ENCODE measurements around the gene SPEM2.
A peak's percentile ranks its signal among the peaks of the same experiment; 100 is the strongest.

SPEM2 gene

DNA sequence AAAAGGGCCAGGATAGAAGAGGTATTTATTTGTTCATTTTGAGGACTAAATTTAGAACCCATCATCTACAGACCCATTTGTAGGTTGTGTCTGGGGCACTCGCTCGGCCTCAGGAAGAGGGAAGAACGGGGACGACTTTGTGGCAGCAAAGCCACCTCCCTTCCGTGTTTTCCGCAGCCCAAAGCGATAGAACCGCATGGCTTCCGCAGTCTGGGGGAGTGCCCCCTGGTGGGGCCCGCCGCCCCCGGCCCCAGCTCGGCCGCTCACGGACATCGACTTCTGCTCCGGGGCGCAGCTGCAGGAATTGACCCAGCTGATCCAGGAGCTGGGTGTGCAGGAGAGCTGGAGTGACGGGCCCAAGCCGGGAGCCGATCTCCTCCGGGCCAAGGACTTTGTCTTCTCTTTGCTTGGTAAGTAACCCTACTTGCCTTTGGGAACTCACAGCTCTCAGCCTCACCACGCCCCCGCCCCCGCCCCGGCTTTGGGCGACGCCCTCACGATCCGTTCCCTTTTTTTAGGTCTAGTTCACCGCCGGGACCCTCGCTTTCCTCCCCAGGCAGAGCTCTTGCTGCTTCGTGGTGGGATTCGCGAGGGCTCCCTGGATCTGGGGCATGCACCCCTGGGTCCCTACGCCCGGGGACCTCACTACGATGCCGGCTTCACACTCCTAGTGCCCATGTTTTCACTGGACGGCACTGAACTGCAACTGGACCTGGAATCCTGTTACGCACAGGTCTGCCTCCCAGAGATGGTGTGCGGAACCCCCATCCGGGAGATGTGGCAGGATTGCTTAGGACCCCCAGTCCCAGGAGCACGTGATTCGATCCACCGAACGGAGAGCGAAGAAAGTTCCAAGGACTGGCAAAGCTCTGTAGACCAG, 10.5 kb downstream of the SPEM2 start:
- peak; percentile 38 for TF ChIP-seq CTCF (IDR thresholded peaks at IDR 0.05; ENCODE audit: low read depth, low read length)
- Histone ChIP-seq H3K4me3 (ENCODE audit: low read depth, low read length) (peak overlapping the region; percentile 47), H3K27ac (peak overlapping the region; percentile 43), H3K27me3 (ENCODE audit: insufficient read depth, low read depth, severe bottlenecking) (peaks cover 12% of the 10 kb centered on the region), H3K36me3 (no peaks in the 10 kb centered on the region), H3K9me3 (ENCODE audit: severe bottlenecking) (no peaks in the 10 kb centered on the region)
- peak; percentile 49 for DNase-seq

- TF ChIP-seq CTCF (IDR thresholded peaks at IDR 0.05; ENCODE audit: low read depth, low read length): peak; percentile 83
- DNase-seq: peak; percentile 81
- no peaks in the 10 kb centered on the region for H3K9me3 ChIP-seq (ENCODE audit: severe bottlenecking)
- H3K27ac ChIP-seq: peak overlapping the region; percentile 43
- H3K36me3 ChIP-seq: no peaks in the 10 kb centered on the region
- H3K4me3 ChIP-seq (ENCODE audit: low read depth, low read length): peak overlapping the region; percentile 47
- peaks cover 12% of the 10 kb centered on the region for H3K27me3 ChIP-seq (ENCODE audit: insufficient read depth, low read depth, severe bottlenecking)
Measured at GRCh38 chr17:7436556-7437368, 11.3 kb downstream of the SPEM2 start.

DNA sequence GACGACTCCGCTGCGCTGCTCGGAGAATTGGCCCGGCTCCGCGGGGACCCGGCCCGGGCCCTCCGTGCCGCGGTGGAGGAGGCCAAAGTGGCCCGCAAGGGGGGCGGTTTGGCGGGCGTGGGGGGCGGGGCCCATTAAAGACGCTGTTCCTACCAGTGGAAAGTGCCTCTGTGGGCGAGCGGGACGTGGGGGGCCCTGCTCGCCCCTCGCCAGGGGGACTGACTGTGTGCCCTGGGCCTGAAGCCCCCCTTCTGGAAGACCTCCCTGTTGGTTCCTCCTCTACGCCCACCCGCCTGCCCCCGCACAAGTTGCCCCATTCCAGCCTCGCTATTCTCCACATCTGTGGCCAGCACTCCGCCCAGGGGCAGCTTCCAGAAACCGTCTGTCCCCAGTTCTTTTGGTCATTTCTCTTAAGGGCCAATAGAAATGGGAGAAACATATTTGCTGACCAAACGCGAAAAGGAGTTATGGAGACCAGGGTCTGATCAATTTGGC, 12.0 kb downstream of the SPEM2 start:
- no peak overlapping the region for H3K27ac ChIP-seq
- H3K36me3 ChIP-seq: no peaks in the 10 kb centered on the region
- H3K27me3 ChIP-seq (ENCODE audit: insufficient read depth, low read depth, severe bottlenecking): peaks cover 12% of the 10 kb centered on the region
- no peaks in the 10 kb centered on the region for H3K9me3 ChIP-seq (ENCODE audit: severe bottlenecking)
- TF ChIP-seq CTCF (IDR thresholded peaks at IDR 0.05; ENCODE audit: low read depth, low read length): no peak
- DNase-seq: no peak
- peak overlapping the region; percentile 47 for H3K4me3 ChIP-seq (ENCODE audit: low read depth, low read length)

DNA sequence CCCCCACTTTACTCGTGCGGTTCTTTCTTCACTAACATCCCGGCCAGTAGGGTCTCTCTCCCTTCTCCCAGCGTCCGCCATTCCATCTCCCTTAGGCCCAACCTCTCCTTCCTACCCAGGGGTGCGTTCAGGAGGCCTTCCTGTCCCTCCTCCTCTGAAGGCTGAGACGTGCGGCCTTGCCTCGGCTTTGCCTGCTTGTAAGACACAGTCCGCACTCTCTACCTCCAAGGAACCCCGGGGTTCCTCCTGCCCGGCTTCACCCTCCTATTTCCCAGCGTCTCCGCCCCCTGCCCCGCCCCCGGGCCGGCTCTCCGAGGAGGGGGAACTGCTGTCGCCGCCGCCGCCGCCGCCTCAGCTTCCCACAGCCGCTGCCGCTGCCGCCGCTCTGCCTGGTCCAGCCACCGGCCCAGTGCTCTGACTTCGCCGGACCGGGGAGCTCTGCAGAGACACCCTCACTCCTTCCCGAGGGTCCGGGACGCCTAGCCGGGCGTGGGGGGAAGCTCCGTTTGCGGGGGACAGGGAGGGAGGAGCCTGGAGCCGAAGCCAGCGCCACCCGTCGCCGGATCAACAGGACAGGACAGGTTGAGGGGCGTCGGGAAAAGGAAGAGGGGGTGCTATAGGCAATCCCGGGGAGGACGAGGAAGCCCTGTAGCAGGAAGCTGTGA, 12.7 kb downstream of the SPEM2 start:
- Histone ChIP-seq H3K27ac (no peak overlapping the region; the same call in 1 of the 2 replicates), H3K9me3 (ENCODE audit: severe bottlenecking) (no peaks in the 10 kb centered on the region), H3K36me3 (no peaks in the 10 kb centered on the region), H3K4me3 (ENCODE audit: low read depth, low read length) (peak overlapping the region; percentile 47), H3K27me3 (ENCODE audit: insufficient read depth, low read depth, severe bottlenecking) (peaks cover 12% of the 10 kb centered on the region)
- TF ChIP-seq CTCF (IDR thresholded peaks at IDR 0.05; ENCODE audit: low read depth, low read length): no peak
- DNase-seq: peak; percentile 77

GRCh38 chr17:7438656-7439460, 13.4 kb downstream of the SPEM2 start:
- peak overlapping the region; percentile 86 for H3K4me3 ChIP-seq (ENCODE audit: low read depth, low read length)
- H3K36me3 ChIP-seq: no peaks in the 10 kb centered on the region
- TF ChIP-seq CTCF (IDR thresholded peaks at IDR 0.05; ENCODE audit: low read depth, low read length): no peak
- H3K9me3 ChIP-seq (ENCODE audit: severe bottlenecking): no peaks in the 10 kb centered on the region
- no peak overlapping the region for H3K27ac ChIP-seq
- peaks cover 12% of the 10 kb centered on the region for H3K27me3 ChIP-seq (ENCODE audit: insufficient read depth, low read depth, severe bottlenecking)
- no peak for DNase-seq

Data from WERI-Rb-1 (cell line).